HUDEP-2 (cell line): ENCODE data around the gene NCOA3.
"Not testable (repeated sequence)": the region's sequence is repeated elsewhere in the genome, so short reads cannot be mapped to it uniquely, and the experiment has no call there.

Experiments
- DNase-seq, 76 experiments: peaks; one replicate each; lab custom pipeline; 2025; ENCODE audit not compliant: unreplicated experiment in 76 of 76; lab: John Stamatoyannopoulos, UW

Gene NCOA3

GRCh38 chr20:47466704-47467459, 34.8 kb upstream of the NCOA3 start:
- no peak for DNase-seq

GRCh38 chr20:47468290-47469050, 33.2 kb upstream of the NCOA3 start:
- peak in 42 of 76 experiments; percentile 4 to 59 (median 24) for DNase-seq

- no peak for DNase-seq
Measured at GRCh38 chr20:47475419-47476044, 26.2 kb upstream of the NCOA3 start.

- DNase-seq = no peak
Measured at GRCh38 chr20:47476452-47476851, 25.2 kb upstream of the NCOA3 start.

- DNase-seq = no peak
Measured at GRCh38 chr20:47479093-47479492, 22.6 kb upstream of the NCOA3 start.

GRCh38 chr20:47479506-47479905, 22.2 kb upstream of the NCOA3 start:
- DNase-seq = no peak

GRCh38 chr20:47480239-47480638, 21.4 kb upstream of the NCOA3 start:
- no peak for DNase-seq

- DNase-seq = no peak
Measured at GRCh38 chr20:47480705-47481104, 21.0 kb upstream of the NCOA3 start.

GRCh38 chr20:47481330-47482216, 20.1 kb upstream of the NCOA3 start:
- no peak for DNase-seq

GRCh38 chr20:47482705-47483104, 19.0 kb upstream of the NCOA3 start:
- no peak for DNase-seq

- DNase-seq = no peak
Measured at GRCh38 chr20:47484303-47484702, 17.4 kb upstream of the NCOA3 start.

GRCh38 chr20:47487175-47487917, 14.3 kb upstream of the NCOA3 start:
- peak in 41 of 76 experiments; percentile 2 to 71 (median 34) for DNase-seq

- no peak for DNase-seq
Measured at GRCh38 chr20:47489448-47489872, 12.2 kb upstream of the NCOA3 start.

GRCh38 chr20:47490795-47491194, 10.9 kb upstream of the NCOA3 start:
- no peak for DNase-seq

GRCh38 chr20:47492284-47492683, 9.4 kb upstream of the NCOA3 start:
- DNase-seq = no peak

GRCh38 chr20:47493175-47493962, 8.3 kb upstream of the NCOA3 start:
- peak in 47 of 76 experiments; percentile 3 to 62 (median 32) for DNase-seq

GRCh38 chr20:47493963-47494293, 7.8 kb upstream of the NCOA3 start:
- DNase-seq = no peak

- DNase-seq = not testable (repeated sequence)
Measured at GRCh38 chr20:47494606-47495005, 7.1 kb upstream of the NCOA3 start.

GRCh38 chr20:47496118-47496517, 5.6 kb upstream of the NCOA3 start:
- no peak for DNase-seq
